ENCODE measurements around the gene FOXO6.
A peak's percentile ranks its signal among the peaks of the same experiment; 100 is the strongest.
"Not testable (repeated sequence)": the region's sequence is repeated elsewhere in the genome, so short reads cannot be mapped to it uniquely, and the experiment has no call there.

The FOXO6 gene

DNA sequence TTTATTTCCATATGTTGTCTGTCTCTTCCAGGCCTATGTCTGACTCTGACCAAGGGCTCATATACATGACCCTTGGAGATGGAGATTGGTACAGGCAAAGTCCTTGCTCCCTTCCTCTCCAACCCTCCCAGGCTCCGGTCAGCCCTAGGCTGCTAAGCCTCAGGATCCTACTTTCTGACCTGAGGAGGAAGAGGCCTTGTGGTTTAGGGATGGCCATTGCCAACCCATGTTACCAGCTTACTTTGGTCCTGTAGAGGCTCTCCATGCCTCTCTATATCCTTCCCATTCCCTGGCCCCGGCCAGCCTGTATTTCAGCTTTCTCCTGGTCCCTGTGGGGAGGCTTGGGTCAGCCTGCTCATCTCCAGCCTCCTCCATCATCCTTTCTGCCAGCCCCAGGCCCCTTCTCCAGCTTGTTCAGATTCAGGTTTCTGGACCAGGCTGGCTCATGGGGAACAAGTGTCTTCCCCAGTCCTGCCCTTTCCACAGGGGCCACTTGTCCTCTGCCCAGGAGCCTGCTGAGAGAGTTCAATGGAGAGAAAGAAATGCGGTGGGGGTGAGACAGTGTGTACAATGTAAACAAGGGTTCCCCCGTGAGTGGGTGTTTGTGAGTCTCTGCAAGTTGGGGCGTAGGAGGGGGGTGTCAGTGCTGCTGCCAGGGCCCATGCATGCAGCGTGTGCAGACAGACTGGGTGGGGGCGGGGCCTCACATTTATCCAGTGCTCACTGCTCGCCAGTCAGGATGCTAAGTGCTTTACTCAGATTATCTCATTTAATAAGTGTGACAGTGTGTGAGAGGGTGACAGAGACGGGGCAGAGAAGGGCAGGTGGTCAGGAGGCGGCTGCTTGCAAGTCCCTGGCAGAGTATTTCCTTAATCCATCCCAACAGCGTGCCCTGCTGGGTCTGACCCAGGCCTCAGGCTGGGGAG, 31.3 kb upstream of the FOXO6 start:
- no peak for DNase-seq

DNA sequence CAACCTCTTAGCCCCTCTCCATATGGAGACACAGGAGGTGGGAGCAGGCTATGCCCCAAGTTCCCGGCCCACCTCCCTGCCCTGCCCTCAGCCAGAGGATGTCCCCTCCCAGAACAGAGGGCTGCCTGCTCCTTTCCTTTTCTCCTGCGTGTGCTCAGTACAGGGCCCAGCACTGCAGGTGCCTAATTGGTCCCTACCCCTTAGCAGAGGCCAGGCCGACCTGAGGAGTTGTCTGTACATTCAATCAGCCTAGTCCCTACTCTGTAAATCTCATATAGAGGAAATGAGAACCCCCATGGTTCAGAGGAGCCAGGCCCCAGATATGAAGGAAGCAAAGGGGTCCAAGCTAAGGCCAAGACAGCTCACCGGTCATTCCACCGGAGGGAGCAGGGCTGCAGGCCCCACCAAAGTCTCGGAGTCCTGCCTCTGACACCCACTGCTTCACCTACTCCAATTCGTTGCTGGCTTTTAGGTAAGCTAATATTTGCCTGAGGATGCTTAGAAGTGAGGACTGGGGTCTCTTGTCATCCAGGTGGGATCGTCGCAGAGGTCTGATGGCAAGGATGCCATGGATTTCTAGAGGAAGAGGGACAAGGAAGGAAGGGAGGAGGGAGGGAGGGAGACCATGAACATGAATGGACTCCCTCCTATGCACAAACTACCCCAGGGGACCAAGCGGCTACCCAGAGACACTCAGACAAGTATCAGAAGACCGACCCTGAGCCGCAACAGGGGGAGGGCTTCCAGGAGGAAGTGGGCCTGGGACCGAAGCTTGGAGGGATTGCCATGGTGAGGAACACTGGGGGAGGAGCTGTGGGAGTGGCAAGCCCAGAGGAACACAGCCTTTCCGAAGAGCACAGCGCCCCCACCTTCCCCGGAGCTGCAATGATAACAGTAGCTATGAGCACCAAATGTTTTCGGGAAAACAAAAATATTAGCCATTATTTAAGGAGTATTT, 30.4 kb upstream of the FOXO6 start:
- no peak for DNase-seq

DNA sequence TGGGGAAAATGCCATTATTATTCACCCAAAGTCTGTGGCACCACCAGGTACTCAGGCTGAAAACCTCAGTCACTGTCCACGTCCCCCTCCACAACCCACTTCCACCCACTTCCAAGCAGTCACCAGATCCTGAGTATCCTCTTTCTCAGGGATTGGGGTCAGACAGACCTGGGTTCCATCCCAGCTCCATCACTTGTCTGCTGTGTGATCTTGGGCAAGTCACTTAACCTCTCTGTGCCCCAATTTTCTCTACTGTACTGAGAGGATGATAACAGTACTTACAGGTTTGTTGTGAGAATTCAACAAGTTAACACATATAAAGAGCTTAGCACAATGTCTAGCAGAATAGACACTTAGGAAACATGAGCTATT, 29.7 kb upstream of the FOXO6 start:
- no peak for DNase-seq

GRCh38 chr1:41332161-41332560, 29.1 kb upstream of the FOXO6 start:
- not testable (repeated sequence) for DNase-seq

- DNase-seq, result no peak
Observed at GRCh38 chr1:41333146-41333784, 28.0 kb upstream of the FOXO6 start.

DNA sequence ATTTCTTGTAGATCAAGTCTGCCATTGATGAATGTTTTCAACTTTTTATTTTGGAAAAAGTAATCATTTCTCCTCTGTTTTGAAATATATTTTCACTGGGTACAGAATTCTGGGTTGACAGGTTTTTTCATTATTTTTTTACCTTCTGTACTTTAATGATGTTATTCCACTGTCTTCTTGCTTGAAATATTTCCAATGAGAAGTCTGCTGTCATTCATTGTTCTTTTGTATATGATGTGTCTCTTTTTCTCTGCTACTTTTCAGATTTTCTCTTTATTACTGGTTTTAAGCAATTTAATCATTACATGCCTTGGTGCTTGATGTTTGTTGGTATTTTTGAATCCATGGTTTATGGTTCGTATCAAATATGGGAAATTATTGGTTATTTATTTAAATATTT, 22.4 kb upstream of the FOXO6 start:
- no peak for DNase-seq

- no peak for DNase-seq
Observed at GRCh38 chr1:41340655-41341364, 20.4 kb upstream of the FOXO6 start.

DNA sequence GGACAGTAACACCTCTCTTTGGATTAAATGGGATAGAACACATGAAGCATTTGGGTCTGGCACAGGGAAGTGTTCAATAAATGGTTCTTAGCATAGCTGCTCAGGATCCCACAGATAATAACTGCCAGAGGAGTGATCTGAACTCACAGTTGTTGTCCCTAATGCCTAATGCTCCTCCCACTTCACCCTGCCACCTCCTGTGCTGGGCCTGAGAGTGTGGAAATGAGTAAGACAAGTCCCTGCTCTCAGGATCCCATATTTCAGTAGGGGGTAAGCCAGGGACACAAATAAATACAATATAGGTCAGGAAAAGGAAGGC, 19.9 kb upstream of the FOXO6 start:
- no peak for DNase-seq

DNA sequence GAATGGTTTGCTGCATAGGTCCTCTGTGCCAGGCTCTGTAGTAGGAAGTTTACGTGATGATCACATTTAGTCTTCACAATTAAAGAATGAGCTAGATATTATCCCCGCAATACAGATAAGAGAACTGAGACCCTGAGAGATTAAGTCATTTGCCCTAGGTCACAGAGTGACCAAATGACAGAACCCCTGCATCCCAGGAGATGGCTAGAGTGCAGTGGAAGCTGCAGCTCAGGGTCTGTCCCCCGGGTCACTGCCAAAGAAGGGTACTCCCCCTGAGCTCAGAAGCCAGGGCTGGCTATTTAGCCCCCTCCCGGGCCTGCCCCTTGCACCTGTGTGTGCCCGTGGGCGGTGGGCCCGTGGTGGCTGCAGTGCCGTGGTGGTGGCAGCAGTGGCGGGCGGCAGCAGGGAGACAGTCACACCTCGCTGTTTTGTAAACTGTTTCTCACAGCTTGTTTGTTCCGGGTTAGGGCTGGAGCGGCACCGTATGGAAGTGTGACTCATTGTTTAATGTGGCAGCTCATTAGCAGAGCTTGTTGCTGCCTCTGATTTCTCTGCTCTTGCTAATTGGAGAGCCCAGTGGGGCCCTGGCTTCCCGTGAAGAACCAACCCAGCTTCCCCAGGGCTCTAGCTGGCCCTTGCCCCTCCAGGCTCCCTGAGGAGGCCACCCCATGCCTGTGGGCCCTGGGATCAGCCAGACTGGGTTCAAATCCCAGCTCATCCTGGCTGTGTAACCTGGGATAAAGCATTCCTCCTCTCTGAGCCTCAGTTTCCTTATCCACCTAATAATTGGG, 19.3 kb upstream of the FOXO6 start:
- peak; percentile 26 for DNase-seq

GRCh38 chr1:41342774-41343355, 18.4 kb upstream of the FOXO6 start:
- DNase-seq, result no peak

GRCh38 chr1:41343790-41344699, 17.2 kb upstream of the FOXO6 start:
- no peak for DNase-seq

- no peak for DNase-seq
Observed at GRCh38 chr1:41344708-41345159, 16.5 kb upstream of the FOXO6 start.

DNA sequence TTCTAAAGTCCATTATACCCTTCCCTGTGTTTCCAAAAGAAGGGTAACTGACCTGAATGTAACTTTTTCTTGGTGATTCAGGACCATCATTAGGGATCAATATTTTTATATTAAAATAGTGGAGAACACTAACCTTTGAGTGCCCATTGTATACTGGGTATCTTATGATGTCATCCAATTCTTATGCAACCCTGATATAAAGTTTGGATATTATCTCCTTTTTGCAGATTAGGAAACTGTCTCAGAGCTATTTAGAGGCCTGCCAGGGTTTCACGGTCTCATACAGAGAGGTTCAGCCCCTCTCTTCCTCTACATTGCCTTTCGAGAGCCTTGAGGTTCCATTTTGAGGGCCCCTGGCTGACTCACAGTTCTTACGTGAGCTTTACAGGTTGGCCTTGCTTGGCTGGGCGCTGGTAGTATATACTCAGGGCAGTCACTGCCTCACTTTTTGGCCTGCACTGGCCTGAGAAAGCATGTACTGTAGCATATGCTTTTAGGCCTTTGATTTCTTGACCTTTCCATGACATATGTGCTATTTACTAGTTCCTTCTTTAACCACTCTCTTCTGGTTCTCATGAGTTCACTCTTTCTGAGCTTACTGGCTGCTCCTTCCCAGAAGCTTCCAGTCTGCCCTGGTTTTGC, 15.7 kb upstream of the FOXO6 start:
- no peak for DNase-seq

DNA sequence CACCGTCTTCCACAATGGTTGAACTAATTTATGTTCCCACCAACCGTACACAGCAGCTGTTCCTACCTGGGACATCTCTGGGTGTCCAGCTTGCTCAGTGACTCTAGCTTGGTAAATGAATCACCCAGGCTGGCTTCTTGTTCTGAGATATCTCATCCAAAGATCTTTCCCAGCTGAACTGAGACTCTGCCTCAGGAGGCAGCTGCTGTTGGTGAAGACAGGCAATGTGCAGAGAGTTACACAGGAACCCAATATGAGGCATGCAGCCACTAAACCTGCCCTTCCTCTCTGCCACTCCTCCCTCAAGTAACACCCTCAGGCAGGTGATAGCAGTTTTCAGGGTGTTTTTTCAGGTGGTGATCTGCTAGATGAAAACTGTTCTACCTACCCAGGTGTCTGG, 14.0 kb upstream of the FOXO6 start:
- no peak for DNase-seq

GRCh38 chr1:41348394-41348793, 12.8 kb upstream of the FOXO6 start:
- no peak for DNase-seq

- DNase-seq, result no peak
Observed at GRCh38 chr1:41349361-41350054, 11.7 kb upstream of the FOXO6 start.

DNA sequence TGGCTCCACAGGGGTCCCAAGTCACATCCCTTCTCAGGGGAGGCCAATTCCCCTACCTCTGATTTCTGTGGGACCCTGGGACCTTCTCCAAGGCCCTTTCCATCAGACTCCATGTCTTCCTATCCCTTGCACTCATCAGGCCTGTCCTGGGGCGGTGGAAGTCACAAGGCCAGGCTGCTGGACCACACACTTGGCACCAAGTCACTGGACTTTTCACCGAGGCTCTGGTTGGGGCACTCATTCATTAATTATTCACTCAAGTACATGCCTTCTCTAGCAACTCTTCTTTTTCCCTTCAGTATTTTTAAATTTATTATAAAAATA, 11.2 kb upstream of the FOXO6 start:
- no peak for DNase-seq

- no peak for DNase-seq
Observed at GRCh38 chr1:41351262-41352151, 9.7 kb upstream of the FOXO6 start.
